ENCODE results near the gene MOCOS.

Gene MOCOS

DNA sequence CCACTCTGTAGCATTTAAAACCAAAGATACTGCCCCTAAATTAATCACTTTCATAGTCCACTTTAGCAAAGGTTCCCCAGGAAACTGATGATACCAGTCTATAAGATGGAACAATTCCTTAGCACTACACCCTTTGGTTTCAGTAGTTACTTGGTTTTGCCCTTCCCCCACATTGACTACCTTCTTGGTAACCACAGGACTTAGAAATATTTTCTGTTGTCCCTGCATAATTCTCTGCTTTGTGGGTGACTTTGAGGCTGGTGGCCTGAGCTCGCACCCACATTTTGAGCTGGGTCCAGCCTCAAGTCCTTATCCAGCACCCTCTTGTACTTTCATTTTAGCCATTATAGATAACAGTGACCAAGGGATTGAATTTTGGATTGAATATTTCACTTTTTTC, 34.5 kb upstream of the MOCOS start:
- no peak overlapping the region for H3K27ac ChIP-seq

DNA sequence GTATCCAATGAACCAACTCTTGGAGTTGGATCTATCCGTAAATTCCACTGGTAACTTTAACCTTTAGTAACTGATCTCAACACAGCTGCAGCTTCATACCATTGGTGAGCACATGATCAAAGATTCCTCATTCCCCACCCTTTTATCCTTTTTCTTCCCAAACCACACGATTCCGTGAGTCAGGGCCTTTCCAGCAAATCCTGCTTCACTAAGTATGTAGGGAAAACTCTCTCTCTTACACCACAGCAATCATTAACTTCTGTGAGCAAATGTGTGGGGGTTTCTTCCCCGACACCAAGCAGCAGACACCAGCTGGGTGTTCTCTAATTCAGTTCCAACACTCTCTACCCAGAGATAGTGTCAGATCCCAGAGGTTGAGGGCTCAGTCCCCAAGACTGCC, 34.1 kb upstream of the MOCOS start:
- H3K27ac ChIP-seq = no peak overlapping the region
- TF ChIP-seq ZFX (IDR thresholded peaks at IDR 0.05; ENCODE audit: borderline replicate concordance) = no peak
- TF ChIP-seq, protein P1, sequence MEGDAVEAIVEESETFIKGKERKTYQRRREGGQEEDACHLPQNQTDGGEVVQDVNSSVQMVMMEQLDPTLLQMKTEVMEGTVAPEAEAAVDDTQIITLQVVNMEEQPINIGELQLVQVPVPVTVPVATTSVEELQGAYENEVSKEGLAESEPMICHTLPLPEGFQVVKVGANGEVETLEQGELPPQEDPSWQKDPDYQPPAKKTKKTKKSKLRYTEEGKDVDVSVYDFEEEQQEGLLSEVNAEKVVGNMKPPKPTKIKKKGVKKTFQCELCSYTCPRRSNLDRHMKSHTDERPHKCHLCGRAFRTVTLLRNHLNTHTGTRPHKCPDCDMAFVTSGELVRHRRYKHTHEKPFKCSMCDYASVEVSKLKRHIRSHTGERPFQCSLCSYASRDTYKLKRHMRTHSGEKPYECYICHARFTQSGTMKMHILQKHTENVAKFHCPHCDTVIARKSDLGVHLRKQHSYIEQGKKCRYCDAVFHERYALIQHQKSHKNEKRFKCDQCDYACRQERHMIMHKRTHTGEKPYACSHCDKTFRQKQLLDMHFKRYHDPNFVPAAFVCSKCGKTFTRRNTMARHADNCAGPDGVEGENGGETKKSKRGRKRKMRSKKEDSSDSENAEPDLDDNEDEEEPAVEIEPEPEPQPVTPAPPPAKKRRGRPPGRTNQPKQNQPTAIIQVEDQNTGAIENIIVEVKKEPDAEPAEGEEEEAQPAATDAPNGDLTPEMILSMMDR (IDR thresholded peaks at IDR 0.05) = no peak

More for the DNA sequence above, 34.5 kb upstream of the MOCOS start:
- TF ChIP-seq, protein P1 (IDR thresholded peaks at IDR 0.05) = no peak
- TF ChIP-seq ZFX (IDR thresholded peaks at IDR 0.05; ENCODE audit: borderline replicate concordance) = no peak

DNA sequence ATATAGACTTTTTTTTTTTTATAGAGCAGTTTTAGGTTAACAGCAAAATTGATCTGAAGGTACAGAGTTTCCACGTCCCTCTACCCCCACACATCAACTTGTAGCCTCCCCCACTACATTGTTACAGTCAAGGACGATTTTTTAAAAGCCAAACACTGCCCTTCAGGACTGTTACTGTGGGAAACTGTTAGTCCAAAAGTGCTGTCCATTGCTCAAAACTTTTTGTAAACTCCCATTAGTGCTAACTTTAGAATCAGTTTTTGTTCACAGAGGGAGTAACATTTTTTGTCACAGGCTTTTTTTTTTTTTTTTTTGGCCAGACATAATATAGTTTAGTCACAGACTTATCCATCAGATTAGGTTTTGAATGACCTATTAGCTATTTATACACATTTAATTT, 33.5 kb upstream of the MOCOS start:
- TF ChIP-seq, protein P1 (IDR thresholded peaks at IDR 0.05) = no peak
- no peak for TF ChIP-seq ZFX (IDR thresholded peaks at IDR 0.05; ENCODE audit: borderline replicate concordance)
- no peak overlapping the region for H3K27ac ChIP-seq

DNA sequence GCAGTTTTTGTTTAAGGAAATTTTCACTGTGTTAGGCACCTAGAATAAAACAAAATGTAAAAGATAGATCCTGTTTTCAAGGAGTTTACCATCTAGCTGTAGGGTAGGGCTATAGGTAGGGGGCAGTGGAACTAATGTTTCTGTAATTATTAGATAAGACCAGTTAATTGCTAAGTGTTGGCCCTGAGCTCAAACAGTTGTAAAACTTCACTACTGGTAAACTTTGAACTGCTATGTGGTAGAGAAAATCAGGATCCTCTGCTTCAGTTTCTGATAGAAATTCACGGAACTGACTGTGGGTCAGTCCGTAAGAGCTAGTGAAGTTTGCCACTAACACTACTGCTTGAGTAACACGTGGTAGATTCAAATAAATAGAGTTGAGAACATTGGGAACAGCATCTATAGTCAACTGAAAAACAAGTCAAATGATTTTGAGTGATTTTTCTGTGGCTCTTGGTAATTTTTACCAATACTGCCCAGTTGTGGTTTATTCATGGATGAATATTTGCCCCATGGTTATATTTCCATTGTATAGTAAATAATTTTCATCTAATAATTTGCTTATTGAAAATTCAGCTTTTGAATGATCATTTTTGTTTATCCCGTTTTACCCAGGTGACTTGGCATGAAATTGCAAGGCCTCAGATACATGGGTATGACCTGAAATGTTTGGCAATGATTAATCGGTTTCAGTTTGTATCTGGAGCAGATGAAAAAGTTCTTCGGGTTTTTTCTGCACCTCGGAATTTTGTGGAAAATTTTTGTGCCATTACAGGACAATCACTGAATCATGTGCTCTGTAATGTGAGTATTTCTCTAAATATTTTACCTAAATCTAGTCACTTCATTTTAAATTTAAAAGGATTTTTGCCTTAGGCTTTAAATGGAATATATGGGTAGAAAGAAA, 31.2 kb upstream of the MOCOS start:
- H3K27ac ChIP-seq = no peak overlapping the region
- no peak for TF ChIP-seq ZFX (IDR thresholded peaks at IDR 0.05; ENCODE audit: borderline replicate concordance)
- TF ChIP-seq, protein P1 (IDR thresholded peaks at IDR 0.05) = no peak

DNA sequence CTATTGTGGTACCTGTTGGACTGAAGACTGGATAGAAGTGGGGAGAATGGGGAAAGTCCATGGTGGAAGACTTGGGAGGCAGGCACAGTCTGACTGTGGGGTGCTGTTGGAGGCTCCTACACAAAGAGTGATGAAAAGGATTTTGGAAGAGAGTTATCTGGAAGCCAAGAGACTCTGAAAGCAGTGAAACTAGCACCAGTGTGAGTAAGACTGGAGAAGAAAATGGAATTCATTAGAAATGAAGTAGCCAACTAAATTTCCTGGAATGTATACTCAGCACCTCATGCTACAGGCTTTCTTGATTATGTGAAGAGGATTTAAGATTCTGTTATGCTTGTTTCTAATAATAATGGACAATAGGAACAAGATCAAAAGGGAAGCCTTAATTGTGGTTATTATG, 29.9 kb upstream of the MOCOS start:
- H3K27ac ChIP-seq = no peak overlapping the region
- TF ChIP-seq, protein P1 (IDR thresholded peaks at IDR 0.05) = no peak
- no peak for TF ChIP-seq ZFX (IDR thresholded peaks at IDR 0.05; ENCODE audit: borderline replicate concordance)

DNA sequence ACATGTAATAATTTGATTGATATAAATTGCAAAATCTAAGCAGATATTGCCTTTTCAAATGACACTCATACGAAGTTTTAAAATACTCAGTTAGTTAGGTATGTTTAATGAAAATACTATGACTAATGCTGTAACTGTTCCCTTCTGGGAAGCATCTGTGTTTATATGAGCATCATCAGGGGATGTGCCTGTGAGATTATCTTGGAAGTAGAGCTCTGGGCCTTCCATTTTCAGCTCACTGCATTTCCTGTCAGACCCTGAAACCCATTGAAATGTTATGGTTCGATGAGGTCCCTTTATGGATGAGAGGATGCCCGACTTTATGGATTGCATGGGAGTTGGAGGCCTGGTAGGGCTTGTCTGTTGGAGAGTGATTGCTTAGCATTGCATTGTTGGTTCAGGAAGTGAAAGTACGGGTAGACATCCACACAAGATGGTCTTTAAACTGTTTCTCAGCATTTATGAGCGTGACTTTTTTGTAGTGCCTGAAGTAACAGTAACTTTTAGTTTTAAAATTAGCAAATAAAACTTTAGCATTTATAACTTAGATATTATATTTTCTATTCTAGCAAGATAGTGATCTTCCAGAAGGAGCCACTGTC, 28.9 kb upstream of the MOCOS start:
- H3K27ac ChIP-seq = no peak overlapping the region

More for the DNA sequence above, 28.9 kb upstream of the MOCOS start:
- TF ChIP-seq ZFX (IDR thresholded peaks at IDR 0.05; ENCODE audit: borderline replicate concordance) = no peak
- TF ChIP-seq, protein P1 (IDR thresholded peaks at IDR 0.05) = no peak
